Erythroblast (primary cell): Measurements from ENCODE around the gene ARHGAP45.
"Not testable (repeated sequence)": the region's sequence is repeated elsewhere in the genome, so short reads cannot be mapped to it uniquely, and the experiment has no call there.

ENCODE experiments used
- DNase-seq, 2 experiments: peaks; one replicate each; lab custom pipeline; 2025; lab: John Stamatoyannopoulos, UW
- GATA1 ChIP-seq: IDR thresholded peaks from 2 replicates; pipeline ENCODE4 v1.6.1; 2011; ENCODE audit warnings: low read depth, mild to moderate bottlenecking, control low read depth, low read length, moderate library complexity
- POLR2A ChIP-seq: IDR thresholded peaks from 2 replicates; pipeline ENCODE4 v1.6.1; 2011; ENCODE audit warnings: mild to moderate bottlenecking, low read length

Gene ARHGAP45

GRCh38 chr19:1118999-1119398 is 52.0 kb downstream of the ARHGAP45 start:
- DNase-seq, result no peak
- TF ChIP-seq GATA1 (no peak), POLR2A (no peak)

GRCh38 chr19:1119475-1120217 is 52.7 kb downstream of the ARHGAP45 start:
- TF ChIP-seq POLR2A, result no peak
- DNase-seq, result no peak

- TF ChIP-seq POLR2A, result no peak
- no peak for DNase-seq
Measured at GRCh38 chr19:1121395-1121794, 54.4 kb downstream of the ARHGAP45 start.

GRCh38 chr19:1122021-1122971 is 55.3 kb downstream of the ARHGAP45 start:
- TF ChIP-seq POLR2A (no peak), GATA1 (no peak)
- no peak for DNase-seq

GRCh38 chr19:1122972-1123363 is 56.0 kb downstream of the ARHGAP45 start:
- TF ChIP-seq POLR2A (no peak), GATA1 (no peak)
- DNase-seq, result peak; percentile 81 to 84

- no peak for DNase-seq
- TF ChIP-seq POLR2A (no peak), GATA1 (no peak)
Measured at GRCh38 chr19:1123381-1123780, 56.4 kb downstream of the ARHGAP45 start.

- no peak for TF ChIP-seq POLR2A
- TF ChIP-seq GATA1, result no peak
- DNase-seq, result no peak
Measured at GRCh38 chr19:1123885-1124677, 57.1 kb downstream of the ARHGAP45 start.

- peak in 1 of 2 experiments; percentile 68 for DNase-seq
- TF ChIP-seq GATA1 (no peak), POLR2A (no peak)
Measured at GRCh38 chr19:1125601-1126467, 58.9 kb downstream of the ARHGAP45 start.

- no peak for DNase-seq
- TF ChIP-seq POLR2A (no peak), GATA1 (no peak)
Measured at GRCh38 chr19:1126984-1127760, 60.2 kb downstream of the ARHGAP45 start.

- TF ChIP-seq POLR2A, result no peak
- TF ChIP-seq GATA1, result no peak
- no peak for DNase-seq
Measured at GRCh38 chr19:1128106-1128505, 61.1 kb downstream of the ARHGAP45 start.

GRCh38 chr19:1129084-1129483 is 62.1 kb downstream of the ARHGAP45 start:
- DNase-seq, result not testable (repeated sequence)

GRCh38 chr19:1129535-1129934 is 62.6 kb downstream of the ARHGAP45 start:
- TF ChIP-seq GATA1 (no peak), POLR2A (no peak)
- no peak for DNase-seq
